HK-2 (cell line): ENCODE results near the gene TFF1.

Experiments used
- DNase-seq: peaks from one replicate; pipeline ENCODE4 v3.0.0-alpha.2; 2018; ENCODE audit not compliant: unreplicated experiment

Gene TFF1

DNA sequence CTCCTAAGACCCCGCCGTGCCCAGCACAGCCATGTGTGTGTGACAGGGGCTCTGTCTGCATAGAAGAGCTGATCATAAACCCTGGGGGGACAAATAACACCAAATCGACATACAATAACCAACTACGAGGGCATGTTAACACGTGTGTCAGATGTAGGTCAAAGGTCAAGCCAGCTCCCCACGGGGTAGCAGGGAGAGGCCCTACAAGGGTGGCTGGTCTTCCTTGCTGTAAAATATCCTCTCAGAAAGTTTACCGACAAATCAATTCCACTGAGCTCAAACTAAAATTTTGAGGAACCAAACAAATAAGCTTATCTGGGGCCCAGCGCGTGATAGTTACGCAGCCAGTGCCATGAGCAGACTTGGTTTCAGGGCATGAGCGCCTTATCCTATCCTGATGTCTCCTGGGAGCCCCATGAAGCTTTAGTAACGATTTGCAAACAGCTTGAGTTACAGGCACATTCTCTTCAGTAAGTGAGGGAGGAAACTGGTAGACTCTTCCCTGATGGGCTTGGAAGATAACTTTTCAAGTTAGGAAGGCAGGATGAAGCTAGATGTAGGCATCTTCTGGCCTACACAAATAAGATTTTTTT lies 32.2 kb upstream of the TFF1 start:
- DNase-seq, result no peak

DNA sequence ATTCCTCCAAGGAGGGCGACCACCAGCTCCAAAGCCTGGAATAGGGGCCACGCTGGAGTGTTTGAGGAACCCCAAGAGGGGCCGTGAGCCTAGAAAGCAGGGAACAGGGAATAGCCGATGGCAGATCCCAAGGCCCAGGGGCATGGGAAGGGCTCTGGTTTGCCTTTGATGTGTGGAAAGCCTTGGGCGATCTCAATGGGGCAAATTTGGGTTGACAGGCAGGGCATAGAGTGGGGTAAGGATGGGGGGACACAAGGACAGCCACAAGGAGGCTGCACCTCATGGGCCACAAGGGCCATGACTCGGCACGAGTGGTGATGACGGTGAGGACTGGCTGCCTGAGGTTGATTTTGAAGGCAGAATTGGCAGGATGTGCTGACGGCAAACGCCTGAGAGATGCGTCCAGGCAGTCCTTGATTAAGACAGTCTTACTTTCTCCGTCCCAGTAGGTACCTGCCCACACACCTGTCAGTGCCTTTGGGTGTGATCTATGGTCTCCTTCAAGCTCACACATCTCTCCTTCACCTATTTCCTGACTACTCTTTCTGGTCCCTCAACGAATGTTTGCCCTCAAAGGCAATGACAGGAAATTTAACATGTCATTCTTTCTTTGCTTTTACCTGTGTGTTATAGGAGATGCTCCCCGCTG lies 31.5 kb upstream of the TFF1 start:
- DNase-seq, result no peak

DNA sequence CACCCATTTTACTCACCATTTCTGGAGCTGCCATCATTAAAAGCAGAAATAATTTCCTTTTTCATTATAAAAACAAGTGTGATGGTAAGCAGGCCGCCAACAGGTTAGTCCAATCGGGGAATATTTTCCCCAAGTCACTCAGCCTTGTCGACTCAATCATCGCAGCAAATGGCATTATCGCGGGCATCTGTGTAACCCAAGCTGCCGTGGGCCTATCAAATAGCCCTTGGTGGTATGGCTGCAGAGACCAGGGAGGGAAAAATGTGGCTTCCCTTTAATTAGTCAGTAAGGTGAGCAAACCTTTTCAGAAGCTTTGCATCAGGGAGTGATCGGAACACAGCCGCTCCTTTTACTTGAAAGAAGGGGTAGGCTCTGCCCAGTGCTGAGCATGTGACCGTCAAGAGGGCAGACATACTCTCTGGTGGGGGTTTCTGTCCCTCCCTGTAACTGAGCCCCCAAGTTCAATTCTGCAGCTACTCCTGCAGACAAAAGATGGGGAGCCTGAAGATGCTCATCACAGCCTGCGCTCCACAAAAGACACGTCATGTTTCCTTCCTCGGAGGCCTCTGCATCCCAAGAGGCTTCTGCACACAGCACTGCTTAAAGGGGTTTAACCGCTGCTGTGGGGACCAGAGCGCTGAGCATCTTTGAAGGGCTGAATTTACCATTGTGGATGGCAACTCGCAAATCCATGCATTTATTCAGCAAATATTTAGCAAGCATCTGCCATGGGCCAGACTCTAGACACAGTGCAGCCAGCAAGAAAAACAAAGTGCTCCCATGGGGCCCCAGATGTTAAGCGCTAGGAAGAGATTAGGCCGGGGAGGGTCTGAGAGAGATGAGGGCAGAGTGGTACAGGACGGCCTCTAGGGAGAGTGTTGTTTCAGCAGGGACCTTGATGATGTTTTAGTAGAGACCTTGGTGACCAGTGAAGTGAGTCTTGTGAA lies 30.7 kb upstream of the TFF1 start:
- no peak for DNase-seq

DNA sequence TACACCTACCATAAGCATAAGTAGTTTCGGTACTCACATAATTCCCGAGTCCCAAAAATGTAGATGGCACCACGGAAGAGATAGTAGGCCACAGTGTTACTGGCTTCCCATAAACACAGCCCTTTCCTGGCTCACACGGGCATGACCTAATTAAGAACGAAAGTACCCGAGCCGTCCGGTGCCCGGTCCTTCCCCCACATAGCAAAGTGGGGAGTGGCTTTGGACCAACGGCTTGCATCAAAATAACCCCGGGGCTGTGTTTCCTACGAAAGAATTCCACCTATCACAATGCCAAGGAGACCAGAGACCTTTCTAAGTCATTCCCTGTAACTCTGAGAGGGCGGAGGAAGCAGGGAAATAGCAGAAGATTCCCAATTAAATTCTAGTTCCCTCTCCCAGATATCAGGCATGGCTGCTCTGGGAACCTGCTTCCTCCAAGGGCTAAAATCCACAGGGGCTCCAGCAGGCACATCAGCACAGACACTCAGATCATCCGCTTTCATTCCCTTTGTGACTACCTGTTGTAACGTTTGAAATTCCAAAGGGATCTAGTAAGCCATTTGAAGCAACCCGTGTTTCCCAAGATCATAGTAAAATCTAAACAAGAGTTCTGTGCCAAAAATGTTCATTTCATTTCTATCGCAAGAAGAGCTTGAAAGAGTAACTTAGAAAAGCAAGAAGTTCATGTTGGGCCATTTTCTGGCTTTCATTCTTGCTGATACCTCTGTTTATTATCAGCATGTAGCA lies 29.7 kb upstream of the TFF1 start, which contains the start of gene TMPRSS3:
Gene TMPRSS3 (minus strand): TSS at position 148 of the 747 bp plus-strand sequence. CDS start 635 bp downstream, outside the sequence.
- no peak for DNase-seq

DNA sequence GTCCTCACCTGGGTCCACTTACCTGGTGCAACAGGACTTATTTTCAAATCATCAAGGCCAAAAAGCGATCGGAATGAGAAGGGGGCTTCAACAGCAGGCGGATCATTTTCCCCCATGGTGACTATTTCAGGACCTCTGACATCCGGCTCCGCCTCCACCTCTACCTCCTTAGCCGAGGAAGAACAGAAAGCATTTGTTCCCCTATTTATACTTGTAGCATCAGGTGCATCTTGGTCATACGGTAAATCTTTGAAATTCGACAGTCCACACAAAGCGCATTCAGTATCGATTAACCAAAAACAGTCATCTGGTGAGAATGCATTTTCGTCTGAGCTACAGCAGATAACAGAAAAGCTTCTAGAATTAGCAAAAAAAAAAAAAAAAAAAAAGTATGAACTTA lies 29.0 kb upstream of the TFF1 start:
- DNase-seq, result no peak

DNA sequence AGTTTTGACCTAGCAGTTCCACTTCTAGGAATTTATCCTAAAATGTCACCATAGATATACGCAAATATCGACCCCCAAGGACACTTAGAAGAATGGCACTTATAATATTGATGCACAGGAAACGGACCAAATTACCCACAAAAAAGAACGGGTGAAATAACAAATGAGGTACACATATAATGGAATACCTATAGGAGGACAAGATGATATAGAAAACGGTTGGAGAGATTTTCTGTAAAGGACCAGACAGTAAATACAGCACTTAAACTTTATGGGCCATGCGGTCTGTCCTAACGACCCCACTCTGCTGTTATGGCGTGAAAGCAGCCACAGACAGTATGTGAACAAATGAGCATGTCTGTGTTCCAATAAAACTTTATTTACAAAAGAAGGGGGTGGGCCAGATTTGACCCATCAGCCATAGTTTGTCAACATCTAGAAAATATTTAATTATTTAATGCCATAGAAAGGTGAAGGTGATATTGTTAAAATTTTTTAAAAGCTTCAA lies 27.2 kb upstream of the TFF1 start:
- no peak for DNase-seq

DNA sequence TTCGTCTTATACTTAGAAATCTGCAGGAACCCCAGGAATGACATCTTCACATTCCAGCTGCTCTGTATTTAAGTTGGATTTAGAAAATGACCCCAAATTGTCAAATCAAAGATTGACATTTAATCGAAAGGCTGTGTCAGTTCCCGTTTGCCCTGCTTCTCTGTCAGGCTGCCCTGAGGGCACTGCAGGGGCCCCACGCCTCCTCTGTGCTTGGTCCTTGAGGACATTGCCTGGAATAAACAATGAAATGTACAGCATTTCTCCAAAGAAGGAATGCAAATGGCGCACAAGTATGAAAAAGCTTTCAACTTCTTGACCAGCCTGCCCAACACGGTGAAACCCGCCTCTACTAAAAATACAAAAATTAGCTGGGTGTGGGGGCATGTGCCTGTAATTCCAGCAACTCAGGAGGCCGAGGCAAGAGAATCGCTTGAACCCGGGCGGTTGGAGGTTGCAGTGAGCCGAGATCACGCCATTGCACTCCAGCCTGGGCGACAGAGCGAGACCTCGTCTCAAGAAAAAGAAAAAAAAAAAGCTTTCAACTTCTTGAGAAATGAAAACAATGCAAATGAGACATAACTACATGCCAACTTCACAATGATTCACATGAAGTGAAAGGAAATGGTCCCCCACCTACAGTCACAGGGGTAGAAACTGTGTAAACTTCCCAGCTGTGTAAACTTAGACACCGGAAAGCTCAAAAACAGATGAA lies 26.6 kb upstream of the TFF1 start:
- no peak for DNase-seq

DNA sequence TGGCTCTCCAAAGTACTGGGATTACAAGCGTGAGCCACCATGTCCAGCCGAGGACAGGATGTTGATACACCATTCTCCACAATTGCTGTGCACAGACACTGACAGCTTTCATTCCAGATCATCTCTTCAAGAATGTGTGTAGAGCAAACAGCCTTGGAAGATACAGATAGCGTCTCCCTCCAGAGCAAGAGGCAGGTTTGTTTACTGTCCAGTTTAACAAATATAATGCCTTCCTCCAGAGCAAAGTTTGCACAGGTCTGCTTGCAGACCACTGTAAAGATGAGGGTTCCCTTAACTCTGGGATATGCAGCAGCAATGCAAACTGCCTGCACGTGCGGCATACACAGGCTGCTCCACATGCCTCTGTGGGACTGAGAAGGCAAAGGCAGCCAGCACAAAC lies 25.0 kb upstream of the TFF1 start:
- no peak for DNase-seq

DNA sequence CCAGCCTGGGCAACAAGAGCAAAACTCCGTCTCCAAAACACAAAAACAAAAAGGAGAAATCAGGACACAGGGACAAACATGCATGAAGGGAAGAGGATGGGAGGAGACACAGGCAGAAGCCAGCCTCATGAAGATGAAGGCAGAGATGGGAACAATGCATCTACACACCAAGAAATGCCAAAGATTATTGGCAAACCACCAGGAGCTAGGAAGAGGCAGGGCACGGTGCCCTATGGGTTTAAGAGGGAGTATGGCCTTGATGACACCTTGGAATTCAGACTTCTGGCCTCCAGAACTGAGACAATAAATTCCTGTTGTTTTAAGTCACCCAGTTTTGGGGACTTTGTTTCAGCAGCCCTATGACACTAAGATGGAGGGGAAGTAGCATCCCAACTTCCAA lies 24.4 kb upstream of the TFF1 start:
- no peak for DNase-seq

DNA sequence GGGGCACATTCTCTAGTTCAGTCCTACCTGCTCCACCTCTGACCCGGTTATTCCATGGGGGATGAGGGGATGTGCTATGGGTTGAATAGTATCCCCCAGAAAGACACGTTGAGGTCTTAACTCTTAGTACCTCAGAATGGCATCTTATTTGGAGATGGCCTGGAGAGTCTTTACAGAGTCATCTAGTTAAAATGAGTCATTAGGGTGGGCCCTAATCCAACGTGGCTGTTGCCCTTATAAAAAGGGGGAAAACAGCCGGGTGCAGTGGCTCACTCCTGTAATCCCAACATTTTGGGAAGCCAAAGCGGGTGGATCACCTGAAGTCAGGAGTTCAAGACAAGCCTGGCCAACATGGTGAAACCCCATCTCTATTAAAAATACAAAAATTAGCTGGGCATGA lies 23.9 kb upstream of the TFF1 start:
- DNase-seq, result no peak

DNA sequence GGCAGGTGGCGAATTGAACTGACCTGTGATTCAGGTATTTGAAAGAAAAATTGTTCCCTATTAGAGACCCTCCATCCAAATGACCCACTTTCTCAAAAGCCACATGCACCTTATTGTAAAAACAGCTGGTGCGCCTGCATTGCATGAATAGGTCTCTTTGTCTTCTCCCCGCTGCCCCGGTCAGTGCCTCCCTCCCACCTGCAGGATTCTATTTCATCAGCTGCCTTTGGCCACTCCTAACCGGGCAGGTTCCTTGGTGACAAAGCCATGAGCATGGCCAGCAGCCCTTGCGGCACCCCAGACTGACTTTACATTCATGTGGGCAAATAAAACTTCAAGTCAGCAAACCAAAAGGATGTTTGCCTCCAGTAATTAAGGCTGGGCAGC lies 23.1 kb upstream of the TFF1 start:
- DNase-seq, result no peak

DNA sequence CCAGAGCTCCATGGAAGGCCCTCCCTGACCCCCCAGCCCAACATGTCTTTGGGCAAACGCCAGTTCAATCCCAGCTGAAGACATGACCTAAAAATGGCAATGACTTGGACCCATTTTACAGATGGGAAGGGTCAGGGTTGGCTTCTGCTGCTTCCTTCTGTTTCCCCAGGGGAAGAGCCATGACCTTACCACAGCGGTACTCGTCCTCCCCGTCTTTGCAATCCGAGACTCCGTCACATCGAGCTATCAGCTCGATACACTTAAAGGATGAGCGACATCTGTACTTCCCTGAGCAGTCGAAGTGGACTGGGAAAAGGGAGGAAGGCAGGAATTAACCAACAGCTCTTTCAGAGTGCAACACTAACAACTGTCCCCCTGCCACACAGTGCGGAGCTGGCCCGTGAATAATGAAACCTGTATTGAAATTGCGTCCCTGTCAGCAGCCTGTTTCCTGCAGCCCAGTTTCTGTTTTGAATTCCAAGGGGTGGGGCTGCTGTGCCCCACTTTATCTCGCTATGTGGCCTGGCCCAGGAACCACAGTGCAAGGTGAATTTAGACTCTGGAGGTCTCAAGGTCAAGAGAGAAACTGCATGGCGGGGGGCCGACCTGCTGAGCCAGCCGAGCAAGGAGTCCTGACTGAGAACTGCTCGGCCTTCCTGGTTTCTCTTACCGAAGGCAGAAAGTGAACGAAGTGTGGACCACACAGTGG lies 22.6 kb upstream of the TFF1 start:
- no peak for DNase-seq

DNA sequence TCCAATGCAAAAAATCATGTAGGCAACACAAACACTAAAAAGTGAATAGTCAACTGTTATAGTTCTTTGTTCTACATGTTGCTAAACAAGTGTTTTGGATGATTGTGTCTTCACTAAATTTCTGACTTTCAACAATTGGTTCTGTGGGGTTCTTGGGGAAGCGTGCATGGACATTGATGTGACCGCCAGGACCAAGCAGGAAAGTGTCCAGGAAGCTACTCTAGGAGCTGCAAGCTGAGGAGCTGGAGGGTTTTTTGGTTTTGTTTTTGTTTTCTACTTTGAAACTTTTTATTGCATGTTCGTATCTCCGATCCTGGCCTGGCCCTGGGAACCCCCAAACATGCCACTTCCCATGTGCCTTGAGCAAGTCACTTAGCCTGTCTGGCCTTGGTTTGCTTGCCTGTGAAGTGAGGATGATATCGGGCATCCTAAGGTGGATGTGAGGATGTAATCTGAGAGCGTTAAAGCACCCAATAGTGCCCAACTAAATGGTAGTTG lies 21.6 kb upstream of the TFF1 start:
- DNase-seq, result no peak

DNA sequence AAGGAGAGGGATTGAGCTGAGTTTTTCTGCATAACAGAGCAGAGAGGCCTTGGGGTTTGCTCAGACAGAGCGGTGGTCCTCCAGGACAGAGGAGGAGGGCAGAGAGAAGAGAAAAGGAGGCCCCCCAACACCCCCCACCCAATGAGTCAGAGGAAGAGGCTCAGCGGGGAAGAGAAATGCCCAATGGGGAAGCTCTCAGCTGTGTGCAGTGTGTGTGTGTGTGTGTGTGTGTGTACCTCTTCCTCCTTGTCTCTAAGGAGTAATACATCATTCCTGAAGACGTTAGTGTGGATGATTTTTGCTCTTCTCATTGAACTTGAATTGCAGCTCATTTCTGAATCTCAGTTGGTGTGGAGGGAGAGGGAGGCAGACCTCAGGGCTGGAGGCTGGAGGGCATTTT lies 20.8 kb upstream of the TFF1 start:
- DNase-seq, result no peak

DNA sequence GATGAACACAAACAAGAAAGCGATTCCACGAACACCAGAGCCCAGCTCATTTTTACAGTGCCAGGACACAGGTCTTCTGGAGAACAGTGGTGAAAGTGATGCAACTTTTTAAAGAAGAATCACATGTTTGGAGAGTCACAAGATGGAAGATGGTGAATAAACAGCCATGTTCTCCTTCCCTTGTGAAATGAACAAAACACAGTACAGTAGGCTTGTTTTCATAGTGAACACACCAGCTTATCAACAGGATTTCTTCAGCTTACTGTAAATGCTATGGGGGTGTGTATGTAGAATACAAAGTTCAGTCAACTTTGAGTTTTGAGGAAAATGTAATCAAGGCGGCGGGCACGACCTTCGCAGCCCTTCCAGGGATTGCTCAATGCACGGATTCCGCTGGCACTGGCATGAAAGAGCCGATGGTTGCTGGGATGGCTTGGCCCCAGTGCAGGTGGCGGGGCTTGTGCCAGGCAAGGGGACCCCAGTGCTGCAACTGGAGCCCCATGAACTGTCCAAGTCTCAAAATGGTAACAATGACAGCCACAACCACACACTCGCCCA lies 19.8 kb upstream of the TFF1 start:
- no peak for DNase-seq

DNA sequence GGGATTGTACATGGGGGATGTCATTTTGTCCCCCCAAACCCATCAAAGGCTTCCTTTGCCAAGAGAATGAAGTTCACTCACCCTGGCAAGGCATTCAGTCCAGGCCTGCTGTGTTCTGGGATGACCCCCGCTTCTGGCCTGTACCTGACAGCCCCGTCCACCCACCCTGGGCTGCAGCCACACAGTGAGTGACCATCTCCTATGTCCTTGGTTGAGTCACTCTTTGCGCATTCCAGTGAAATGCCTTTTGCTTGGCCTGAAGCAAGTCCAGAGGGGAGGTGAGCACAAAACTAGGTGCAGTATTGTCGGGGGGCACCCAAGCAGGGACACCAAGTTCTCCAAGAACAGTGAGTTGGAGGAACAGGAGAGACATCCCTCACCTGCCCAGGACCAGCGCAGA lies 19.3 kb upstream of the TFF1 start:
- no peak for DNase-seq

DNA sequence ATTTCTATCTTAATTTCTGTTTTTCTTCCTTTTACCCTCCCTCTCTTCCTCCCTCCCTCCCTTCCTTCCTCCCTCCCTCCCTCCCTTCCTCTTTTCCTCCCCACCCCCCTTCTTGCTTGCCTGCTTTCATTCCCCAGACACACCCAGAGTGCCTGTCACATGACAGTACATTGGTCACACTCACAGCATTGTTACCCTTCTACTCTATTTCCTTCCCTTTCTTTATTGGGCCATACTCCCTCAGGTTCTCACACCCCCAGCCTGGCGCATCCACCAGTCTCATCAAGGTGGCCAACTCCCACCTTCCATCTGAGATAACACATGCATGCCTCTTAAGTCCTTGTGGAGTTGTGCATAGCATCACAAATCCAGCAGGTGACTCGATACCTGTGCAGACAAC lies 18.7 kb upstream of the TFF1 start:
- no peak for DNase-seq

DNA sequence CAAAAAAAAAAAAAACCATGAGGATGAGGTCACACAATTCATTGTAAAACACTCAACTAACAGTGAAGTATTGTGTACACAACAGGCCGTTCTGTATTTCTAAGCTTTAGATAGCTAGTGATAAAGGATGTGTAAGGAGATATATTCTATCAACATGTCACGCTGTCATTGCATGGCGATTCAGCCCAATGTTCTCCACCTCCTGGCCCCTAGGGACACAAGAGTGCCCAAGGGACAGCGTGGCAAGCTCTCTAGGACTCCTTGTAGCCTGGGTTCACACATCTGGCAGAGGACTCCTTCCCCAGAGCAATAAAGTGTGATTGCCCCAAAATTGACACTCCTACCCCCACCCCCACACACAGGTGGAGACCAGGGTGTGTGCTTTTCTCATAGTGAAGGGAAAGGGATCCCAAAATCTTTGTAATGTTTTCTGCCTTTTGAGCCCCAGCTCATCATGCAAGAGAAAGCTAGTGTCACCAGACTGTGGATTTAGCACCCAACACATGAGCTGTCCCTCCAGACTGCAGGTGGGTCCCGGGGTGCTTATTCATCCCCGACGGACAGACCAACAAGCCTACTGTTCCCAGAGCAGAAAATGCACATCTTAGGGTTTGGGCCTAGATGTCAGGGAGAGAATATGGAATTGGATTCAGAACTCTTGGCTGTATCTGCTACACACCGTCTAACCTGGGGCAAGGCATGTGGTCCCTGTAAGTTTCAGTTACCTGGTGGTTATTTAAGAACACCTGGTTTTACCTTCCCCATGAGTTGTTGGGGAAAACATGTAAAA lies 18.0 kb upstream of the TFF1 start:
- no peak for DNase-seq

DNA sequence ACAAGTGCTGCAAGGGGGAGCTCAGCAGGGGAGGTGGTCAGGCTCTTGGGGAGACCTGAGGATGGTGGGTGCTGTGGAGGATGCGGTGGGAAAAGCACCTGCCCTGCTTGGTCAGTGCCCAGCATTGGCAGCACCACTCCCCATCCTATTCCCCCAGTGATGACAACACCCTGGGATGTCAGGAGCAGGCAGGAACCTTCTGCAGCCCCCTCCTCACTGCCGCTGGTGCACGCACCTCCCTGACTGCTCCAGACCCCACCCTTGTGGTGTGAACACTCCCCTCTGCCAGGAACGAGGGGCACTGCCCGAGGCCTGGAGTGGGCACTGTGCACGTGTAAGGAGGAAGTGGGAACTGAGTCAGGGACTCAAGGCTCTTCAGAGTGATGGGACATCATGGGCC lies 17.0 kb upstream of the TFF1 start:
- no peak for DNase-seq
